ENCODE measurements around the gene CABLES2.

DNA sequence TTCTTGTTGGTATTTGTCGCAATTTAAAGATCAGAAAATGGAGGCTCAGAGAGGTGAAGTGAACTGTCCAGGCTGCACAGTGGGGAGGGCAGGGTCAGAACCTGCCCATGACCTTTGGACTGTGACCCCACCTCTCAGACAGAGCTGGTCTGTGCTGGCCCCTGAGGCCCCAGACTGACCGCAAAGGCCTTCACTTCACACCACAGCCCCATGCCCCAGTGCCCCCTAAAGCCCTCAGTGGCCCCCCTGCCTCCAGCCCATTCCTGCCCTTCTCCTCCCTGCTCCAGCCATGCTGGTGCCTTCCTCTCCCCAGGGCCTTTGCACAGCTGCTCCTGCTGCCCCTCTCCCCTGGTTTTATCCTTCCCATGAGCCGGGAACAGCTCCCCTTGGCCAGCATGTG is 29.6 kb upstream of the CABLES2 start:
- TF ChIP-seq, protein P1, sequence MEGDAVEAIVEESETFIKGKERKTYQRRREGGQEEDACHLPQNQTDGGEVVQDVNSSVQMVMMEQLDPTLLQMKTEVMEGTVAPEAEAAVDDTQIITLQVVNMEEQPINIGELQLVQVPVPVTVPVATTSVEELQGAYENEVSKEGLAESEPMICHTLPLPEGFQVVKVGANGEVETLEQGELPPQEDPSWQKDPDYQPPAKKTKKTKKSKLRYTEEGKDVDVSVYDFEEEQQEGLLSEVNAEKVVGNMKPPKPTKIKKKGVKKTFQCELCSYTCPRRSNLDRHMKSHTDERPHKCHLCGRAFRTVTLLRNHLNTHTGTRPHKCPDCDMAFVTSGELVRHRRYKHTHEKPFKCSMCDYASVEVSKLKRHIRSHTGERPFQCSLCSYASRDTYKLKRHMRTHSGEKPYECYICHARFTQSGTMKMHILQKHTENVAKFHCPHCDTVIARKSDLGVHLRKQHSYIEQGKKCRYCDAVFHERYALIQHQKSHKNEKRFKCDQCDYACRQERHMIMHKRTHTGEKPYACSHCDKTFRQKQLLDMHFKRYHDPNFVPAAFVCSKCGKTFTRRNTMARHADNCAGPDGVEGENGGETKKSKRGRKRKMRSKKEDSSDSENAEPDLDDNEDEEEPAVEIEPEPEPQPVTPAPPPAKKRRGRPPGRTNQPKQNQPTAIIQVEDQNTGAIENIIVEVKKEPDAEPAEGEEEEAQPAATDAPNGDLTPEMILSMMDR (IDR thresholded peaks at IDR 0.05; ENCODE audit: low read length), result no peak
- TF ChIP-seq EZH2 (IDR thresholded peaks at IDR 0.05; ENCODE audit: borderline replicate concordance, low read length), result no peak

Measured in OCI-LY1 (cell line).